Stimulated activated CD8-positive, alpha-beta memory T cell treated with anti-CD3 and anti-CD28 coated beads, Interleukin-4, amount 100 ng/mL, for 4 hours (primary cell): ENCODE measurements around the gene RERE.

ENCODE experiments used
- DNase-seq, 2 donors: peaks; one replicate each; pipeline ENCODE4 v3.0.0-alpha.2; 2020; ENCODE audit warnings: low read depth in 2 of 2, low spot score in 1 of 2

The RERE gene

DNA sequence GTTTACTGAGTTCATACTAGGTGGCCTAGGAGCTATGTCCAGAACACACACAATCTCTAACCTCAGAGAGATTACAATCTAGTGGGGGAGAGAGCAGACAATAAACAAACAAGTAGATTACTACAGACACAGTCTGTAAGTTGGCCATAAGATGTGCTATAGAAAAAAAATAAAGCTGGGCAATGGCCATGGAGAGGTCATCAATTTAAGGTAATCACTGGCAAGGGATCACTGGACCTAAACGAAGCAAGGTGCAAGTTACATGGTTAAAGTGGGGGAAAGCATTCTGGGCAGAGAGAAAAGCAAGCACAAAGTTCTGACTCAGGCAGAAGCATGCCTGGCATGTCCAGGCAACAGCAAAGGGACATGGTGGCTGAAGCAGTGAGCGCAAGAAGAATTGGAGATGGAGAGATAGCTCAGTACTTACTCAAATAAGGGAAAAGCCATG is 147.0 kb downstream of the RERE start:
- DNase-seq: no peak

DNA sequence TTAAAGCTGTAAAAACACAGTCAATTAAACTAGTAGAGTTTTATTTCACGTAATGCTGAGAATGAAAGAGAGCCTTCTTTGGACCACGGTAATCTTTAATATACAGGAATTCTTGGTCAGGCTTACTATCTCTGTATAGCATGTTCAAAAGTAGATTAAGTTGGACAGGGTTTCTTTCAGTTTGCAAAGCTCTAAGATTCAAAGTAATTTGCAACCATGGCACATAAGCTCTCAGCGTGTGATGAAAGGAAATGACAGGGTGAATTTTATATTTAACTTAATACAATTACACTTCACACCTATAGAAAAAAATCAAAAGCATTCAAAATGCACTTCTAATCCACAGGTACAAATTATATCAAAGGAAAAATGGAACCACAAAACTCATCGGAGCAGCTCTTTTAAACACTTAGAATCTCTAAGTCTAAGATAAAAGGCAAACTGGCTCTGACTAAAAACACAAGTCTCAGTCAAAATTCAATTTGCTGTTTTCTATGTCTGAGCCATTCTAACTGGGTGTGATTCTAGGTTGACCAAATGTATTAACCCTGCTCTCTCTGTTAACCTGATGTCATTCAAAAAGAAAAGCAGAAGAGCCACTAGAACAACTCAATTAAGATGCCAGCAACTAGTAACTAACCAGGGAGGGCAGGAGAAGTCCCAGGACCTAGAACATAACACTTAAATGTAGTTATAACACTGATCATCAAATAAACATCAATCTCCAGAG is 147.7 kb downstream of the RERE start:
- no peak for DNase-seq

GRCh38 chr1:8667869-8668594 is 149.4 kb downstream of the RERE start:
- DNase-seq: no peak

- DNase-seq: no peak
These were observed 150.9 kb downstream of the RERE start for GRCh38 chr1:8666389-8667167.

DNA sequence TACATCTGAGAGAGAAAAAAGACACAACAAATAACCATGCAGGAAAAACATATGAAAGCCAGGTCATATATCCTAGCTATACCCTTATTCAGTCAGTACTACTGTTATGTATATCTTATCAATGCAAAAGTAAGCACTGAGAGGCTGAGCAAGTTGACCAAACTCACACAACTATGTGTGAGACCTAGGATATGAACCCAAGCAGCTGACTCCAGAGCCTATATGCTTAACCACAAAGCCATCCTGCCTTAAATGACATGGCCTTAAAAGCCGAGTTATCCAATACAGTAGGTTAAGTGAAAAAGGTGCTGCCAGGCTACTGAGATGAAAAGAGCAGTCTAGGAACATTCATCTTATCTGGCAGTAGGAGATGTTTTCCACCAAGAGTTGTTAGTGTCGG is 151.6 kb downstream of the RERE start:
- no peak for DNase-seq

DNA sequence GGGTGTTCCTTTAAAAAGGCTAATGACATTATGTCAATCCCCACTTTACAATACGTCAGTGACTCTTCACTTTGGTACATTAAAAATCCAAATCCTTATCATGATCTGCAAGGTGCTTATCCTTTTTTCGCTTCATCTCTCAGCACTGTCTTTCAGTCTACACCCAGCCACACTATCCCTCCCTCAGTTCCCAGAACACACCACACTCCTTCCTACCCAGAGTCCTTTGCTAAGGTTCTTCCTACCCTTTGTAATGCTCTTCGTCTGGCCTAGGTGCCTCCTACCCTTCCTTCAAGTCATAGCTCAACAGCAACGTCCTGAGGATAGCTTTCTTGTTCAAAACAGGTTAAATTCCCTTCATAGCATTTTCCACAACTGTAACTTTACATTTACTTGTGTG is 152.6 kb downstream of the RERE start:
- no peak for DNase-seq

DNA sequence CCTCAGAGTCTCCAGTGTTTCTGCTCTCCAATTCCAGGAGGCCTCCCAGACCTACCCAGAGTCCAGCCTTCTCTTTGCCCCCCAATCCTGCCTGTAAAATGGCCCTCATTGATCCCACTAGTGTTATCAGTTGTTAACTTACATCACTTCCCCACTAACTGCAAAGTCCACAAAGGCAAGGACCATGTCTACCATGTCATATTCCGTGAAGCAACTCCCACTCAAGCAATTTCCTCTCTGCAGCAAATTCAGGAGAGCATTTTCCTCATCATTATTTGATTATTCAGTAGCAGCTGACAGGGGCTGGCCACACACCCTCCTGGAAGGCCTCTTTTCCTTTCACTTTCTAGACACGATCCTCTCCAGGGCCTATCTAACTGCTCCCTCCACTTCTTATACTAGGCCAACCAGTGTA is 153.5 kb downstream of the RERE start:
- DNase-seq: no peak

- no peak for DNase-seq
These were observed 154.2 kb downstream of the RERE start for GRCh38 chr1:8663090-8663802.

DNA sequence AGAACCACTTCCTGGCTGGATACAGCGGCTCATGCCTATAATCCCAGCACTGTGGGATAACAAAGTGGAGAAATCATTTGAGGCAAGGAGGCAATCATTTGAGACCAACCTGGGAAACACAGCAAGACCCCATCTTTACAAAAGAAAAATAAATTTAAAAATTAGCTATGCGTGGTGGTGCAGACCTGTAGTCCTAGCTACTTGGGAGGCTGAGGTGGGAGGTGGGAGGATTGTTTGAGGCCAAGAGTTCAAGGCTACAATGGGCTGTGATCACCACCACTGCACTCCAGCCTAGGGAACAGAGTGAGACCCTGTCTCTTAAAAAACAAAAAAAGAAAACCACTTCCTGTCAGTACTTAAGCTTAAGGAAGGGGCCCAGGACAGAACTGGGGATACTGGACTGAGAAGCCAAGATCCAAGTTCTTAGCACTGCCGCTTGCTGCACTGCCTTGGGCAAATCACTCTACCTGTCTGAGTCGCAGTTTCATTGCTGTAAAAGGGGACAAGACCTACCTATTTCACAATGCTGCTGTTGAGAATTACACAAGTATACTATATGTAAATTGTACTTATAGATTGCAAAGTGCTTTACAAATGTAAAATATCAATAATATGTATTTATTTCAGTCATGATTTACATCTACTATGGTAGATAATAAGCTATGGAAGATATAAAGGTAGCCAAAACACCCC is 154.9 kb downstream of the RERE start:
- DNase-seq: no peak

GRCh38 chr1:8661185-8662110 is 156.0 kb downstream of the RERE start:
- no peak for DNase-seq

DNA sequence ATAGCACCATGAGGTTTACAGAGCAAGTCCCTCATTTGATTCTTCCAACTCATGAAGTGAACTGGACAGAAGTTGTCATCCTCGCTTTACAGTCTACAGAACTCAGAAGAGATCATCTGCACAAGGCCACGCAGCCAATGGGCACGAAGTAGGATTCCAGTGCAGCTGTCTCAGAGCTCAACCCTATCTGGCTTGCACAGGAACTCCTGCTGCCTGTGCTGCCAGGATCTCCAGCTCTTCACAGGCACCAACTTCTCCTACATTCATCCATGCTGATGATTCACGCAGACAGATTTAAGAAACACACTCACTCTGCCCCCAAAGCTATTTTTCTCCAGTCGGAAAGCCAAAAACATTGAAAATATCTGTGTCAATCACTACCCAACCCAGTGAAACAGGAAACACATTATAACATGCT is 157.0 kb downstream of the RERE start:
- no peak for DNase-seq

GRCh38 chr1:8659593-8659992 is 157.8 kb downstream of the RERE start:
- DNase-seq: no peak

DNA sequence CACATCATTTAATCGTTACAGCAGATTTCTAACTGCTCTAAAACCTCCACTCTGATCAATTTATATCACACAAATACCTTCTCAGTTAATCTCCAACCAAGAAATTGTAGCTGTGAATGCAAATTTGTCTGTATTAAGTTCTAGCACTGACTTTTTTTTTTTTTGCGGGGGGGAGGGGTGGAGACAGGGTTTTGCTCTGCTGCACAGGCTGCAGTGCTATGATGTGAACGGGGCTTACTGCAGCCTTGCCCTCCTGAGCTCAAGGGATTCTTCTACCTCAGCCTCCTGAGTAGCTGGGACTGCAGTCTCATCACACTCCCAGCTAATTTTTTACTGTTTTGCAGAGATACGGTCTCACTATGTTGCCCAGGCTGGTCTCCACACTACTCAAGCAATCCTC is 163.6 kb downstream of the RERE start:
- DNase-seq: no peak

DNA sequence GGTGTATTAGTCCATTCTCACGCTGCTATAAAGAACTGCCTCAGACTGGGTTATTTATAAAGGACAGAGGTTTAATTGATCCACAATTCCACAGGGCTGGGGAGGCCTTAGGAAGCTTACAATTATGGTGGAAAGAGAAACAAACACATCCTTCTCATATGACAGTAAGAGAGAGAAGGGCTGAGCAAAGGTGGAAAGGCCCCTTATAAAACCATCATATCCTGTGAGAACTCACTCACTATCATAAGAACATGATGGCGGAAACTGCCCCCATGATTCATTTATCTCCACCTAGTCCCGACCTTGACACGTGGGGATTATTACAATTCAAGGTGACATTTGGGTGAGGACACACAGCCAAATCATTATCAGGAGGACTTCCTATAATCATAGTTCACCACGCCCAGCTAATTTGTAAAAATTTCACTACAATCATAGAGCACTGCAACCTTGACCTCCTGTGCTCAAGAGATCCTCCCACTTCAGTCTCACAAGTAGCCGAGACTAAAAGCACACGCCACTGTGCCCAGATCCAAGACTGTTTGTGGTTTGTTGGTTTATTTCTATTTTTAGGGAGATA is 164.9 kb downstream of the RERE start:
- no peak for DNase-seq

DNA sequence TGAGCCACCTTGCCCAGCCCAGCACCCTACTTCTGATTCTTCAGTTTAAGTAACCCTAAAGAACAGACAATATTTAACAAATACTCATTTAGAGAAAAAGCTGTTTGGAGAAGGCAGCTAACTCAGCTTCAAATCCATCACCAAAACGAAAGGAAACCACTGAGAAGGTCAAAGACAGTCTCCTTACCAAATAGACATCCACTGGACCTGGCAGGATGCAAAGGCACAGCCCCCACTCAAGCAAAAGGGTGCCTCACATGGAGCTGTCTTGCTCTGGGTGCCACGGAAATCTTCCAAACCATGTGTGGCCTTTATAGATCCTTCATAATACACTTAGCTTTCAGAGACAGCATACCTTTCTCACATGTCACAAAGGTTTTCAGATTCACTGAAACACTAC is 165.5 kb downstream of the RERE start:
- no peak for DNase-seq

DNA sequence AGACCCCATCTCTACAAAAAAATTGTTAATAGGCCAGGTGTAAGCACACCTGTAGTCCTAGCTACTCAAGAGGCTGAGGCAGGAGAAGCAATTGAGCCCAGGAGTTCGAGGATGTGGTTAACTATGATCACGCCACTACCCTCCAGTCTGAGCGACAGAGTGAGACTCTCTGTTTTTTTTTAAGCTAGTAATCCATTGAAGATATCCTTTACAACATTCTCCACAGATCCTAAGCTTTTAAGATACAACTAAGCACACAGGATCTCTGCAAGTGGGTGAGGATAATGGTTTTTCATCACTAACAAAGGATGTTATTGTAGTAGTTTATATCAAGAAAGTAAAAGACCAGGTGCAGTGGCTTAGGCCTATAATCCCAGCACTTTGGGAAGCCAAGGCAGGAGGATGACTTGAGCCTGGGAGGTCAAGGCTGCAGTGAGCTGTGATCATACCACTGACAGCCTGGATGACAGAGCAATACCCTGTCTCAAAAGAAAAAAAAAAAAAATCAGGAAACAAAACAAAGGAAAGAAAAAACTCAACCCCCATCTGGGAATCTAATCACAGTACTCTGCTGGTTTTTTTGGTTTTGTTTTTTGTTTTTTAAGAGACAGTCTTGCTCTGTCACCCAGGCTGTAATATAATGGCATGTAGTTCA is 166.1 kb downstream of the RERE start:
- no peak for DNase-seq

GRCh38 chr1:8649875-8650274 is 167.6 kb downstream of the RERE start:
- no peak for DNase-seq

- no peak for DNase-seq
These were observed 168.4 kb downstream of the RERE start for GRCh38 chr1:8649027-8649426.

- DNase-seq: no peak
These were observed 170.4 kb downstream of the RERE start for GRCh38 chr1:8646996-8647395.
